H1 (cell line): ENCODE measurements around the gene STARD7. TPM values are rescaled to one million over a fixed set of nuclear protein-coding genes. Genes with fewer than 3 reads are reported as not detected.

Experiments used
- ASH2L ChIP-seq: fragments of 200-600, 300-600 bp; sonication (generic); IDR thresholded peaks from one replicate; pipeline ENCODE4 v1.7.1; 2017; ENCODE audit warnings: low read length
- EP300 ChIP-seq, 2 experiments: IDR thresholded peaks; 1 replicate in 1 of 2; 2 replicates in 1 of 2; pipeline ENCODE4 v1.6.1; 2011 to 2012; ENCODE audit warnings: low read depth in 2 of 2, low read length in 2 of 2, mild to moderate bottlenecking in 2 of 2, borderline replicate concordance in 1 of 2, inconsistent platforms in 1 of 2, moderate library complexity in 1 of 2
- KDM4A ChIP-seq: IDR thresholded peaks from one replicate; pipeline ENCODE4 v1.7.1; 2012; ENCODE audit warnings: low read depth, mild to moderate bottlenecking, moderate library complexity, low read length, inconsistent platforms; ENCODE audit not compliant: severe bottlenecking
- NRF1 ChIP-seq: IDR thresholded peaks from 2 replicates; pipeline ENCODE4 v1.6.1; 2011; ENCODE audit warnings: mild to moderate bottlenecking, low read depth, low read length, improper control_type of control experiment
- SP2 ChIP-seq: IDR thresholded peaks from 2 replicates; pipeline ENCODE4 v1.6.1; 2012; ENCODE audit warnings: mild to moderate bottlenecking, low read length, inconsistent platforms
- TBP ChIP-seq: IDR thresholded peaks from 2 replicates; pipeline ENCODE4 v1.6.1; 2011; ENCODE audit warnings: low read depth, low read length, improper control_type of control experiment
- TCF12 ChIP-seq: IDR thresholded peaks from 2 replicates; pipeline ENCODE4 v1.6.1; 2011; ENCODE audit warnings: low read depth, mild to moderate bottlenecking, low read length
- YY1 ChIP-seq: IDR thresholded peaks from 2 replicates; pipeline ENCODE4 v1.6.1; 2011; ENCODE audit warnings: low read depth, mild to moderate bottlenecking, low read length
- polyA plus RNA-seq, 7 experiments: library from polyadenylated mRNA; depleted of rRNA in 3 of 7; stranded (reverse) in 5 of 7; unstranded in 2 of 7; fragments of >200 nt in 5 of 7; fragments of 200-250 nt in 2 of 7; gene quantifications; 1 replicate in 5 of 7; 2 replicates in 1 of 7; 4 replicates in 1 of 7; pipeline versions ENCODE4 v1.2.1 to v1.2.3, GENCODE V29; 2011 to 2013; ENCODE audit warnings: missing spikeins in 2 of 7, mixed read lengths in 2 of 7
- total RNA-seq: library from RNA; stranded (reverse); fragmentation: NEBNext Ultra II Directional; extraction: Animal tissue kit (Norgen Biotek cat#: 25700); gene quantifications from 2 replicates; pipeline ENCODE4 v1.2.1, GENCODE V29; 2021

The STARD7 gene
- total and polyA plus RNA-seq, 2 of the 8 experiments (the other 6 are each of a cell fraction or from before 2014, with no cell fraction given): 89.1 to 200 TPM

GRCh38 chr2:96150007-96150640, 58.5 kb downstream of the STARD7 start (continued):
- no peak for TF ChIP-seq ASH2L
- TF ChIP-seq TCF12: no peak
- no peak for TF ChIP-seq YY1
- no peak for TF ChIP-seq NRF1
- no peak for TF ChIP-seq SP2
- TF ChIP-seq KDM4A: no peak
- no peak for TF ChIP-seq EP300 (IDR thresholded peaks at IDR 0.05; ENCODE audit: borderline replicate concordance in 1 of 2, low read depth in 2 of 2, low read length in 2 of 2)
- TF ChIP-seq TBP: no peak
- TF ChIP-seq, all 59 proteins: peak for 0
